ENCODE data around the gene CLDND2. TPM values are rescaled to one million over a fixed set of nuclear protein-coding genes. Genes with fewer than 3 reads are reported as not detected.

CLDND2 gene
- total and polyA plus RNA-seq, 10 of the 15 experiments (the other 5 are each of a cell fraction or from before 2014, with no cell fraction given) = 0.24 to 7.1 (median 1.8) TPM; not detected in 1

DNA sequence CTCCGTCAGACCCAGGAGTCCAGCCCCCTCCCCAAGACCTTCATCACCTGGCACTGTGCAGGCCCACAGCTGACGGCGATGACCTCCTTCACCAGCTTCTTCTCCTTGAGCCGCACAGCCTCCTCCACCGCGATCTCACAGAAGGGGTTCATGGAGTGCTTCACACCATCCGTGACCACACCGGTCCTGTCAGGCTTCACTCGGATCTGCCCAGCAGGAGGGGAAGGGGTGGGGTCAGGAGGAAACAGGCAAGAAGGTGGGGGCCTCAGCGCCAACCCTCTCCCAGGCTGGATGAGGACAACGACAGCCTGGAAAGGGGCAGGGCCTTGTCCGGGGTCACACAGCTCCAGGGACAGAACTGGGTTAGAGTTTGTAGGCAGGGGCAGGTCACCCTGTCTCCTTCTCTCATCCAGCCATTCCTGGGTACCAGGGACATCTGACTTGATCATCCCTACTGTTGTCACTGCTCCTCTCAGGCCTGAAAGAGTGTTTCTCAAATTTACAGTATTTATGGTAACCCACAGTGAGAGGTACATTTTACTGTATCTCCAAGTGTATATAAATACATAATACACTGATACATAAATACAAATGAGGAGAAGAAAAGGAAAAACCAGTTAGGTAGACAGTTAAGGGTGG, 14.6 kb downstream of the CLDND2 start (continued):
- TF ChIP-seq, protein P1, sequence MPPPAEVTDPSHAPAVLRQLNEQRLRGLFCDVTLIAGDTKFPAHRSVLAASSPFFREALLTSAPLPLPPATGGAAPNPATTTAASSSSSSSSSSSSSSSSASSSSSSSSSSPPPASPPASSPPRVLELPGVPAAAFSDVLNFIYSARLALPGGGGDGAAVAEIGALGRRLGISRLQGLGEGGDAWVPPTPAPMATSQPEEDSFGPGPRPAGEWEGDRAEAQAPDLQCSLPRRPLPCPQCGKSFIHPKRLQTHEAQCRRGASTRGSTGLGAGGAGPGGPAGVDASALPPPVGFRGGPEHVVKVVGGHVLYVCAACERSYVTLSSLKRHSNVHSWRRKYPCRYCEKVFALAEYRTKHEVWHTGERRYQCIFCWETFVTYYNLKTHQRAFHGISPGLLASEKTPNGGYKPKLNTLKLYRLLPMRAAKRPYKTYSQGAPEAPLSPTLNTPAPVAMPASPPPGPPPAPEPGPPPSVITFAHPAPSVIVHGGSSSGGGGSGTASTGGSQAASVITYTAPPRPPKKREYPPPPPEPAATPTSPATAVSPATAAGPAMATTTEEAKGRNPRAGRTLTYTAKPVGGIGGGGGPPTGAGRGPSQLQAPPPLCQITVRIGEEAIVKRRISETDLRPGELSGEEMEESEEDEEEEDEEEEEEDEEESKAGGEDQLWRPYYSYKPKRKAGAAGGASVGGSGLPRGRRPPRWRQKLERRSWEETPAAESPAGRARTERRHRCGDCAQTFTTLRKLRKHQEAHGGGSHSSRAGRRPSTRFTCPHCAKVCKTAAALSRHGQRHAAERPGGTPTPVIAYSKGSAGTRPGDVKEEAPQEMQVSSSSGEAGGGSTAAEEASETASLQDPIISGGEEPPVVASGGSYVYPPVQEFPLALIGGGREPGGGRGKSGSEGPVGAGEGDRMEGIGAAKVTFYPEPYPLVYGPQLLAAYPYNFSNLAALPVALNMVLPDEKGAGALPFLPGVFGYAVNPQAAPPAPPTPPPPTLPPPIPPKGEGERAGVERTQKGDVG (CRISPR knock-in tag; IDR thresholded peaks at IDR 0.05) = no peak
- TF ChIP-seq, protein P2, sequence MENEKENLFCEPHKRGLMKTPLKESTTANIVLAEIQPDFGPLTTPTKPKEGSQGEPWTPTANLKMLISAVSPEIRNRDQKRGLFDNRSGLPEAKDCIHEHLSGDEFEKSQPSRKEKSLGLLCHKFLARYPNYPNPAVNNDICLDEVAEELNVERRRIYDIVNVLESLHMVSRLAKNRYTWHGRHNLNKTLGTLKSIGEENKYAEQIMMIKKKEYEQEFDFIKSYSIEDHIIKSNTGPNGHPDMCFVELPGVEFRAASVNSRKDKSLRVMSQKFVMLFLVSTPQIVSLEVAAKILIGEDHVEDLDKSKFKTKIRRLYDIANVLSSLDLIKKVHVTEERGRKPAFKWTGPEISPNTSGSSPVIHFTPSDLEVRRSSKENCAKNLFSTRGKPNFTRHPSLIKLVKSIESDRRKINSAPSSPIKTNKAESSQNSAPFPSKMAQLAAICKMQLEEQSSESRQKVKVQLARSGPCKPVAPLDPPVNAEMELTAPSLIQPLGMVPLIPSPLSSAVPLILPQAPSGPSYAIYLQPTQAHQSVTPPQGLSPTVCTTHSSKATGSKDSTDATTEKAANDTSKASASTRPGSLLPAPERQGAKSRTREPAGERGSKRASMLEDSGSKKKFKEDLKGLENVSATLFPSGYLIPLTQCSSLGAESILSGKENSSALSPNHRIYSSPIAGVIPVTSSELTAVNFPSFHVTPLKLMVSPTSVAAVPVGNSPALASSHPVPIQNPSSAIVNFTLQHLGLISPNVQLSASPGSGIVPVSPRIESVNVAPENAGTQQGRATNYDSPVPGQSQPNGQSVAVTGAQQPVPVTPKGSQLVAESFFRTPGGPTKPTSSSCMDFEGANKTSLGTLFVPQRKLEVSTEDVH (IDR thresholded peaks at IDR 0.05; ENCODE audit: low read depth, partially characterized antibody) = no peak
- TF ChIP-seq BHLHE40 (IDR thresholded peaks at IDR 0.05; ENCODE audit: borderline replicate concordance in 1 of 2, low read depth in 2 of 2, low read length in 1 of 2) (no peak), GATAD2B (conservative IDR thresholded peaks at IDR 0.05; ENCODE audit: low read depth) (no peak), KLF5 (IDR thresholded peaks at IDR 0.05; ENCODE audit: partially characterized antibody) (no peak)
- TF ChIP-seq, protein P3, sequence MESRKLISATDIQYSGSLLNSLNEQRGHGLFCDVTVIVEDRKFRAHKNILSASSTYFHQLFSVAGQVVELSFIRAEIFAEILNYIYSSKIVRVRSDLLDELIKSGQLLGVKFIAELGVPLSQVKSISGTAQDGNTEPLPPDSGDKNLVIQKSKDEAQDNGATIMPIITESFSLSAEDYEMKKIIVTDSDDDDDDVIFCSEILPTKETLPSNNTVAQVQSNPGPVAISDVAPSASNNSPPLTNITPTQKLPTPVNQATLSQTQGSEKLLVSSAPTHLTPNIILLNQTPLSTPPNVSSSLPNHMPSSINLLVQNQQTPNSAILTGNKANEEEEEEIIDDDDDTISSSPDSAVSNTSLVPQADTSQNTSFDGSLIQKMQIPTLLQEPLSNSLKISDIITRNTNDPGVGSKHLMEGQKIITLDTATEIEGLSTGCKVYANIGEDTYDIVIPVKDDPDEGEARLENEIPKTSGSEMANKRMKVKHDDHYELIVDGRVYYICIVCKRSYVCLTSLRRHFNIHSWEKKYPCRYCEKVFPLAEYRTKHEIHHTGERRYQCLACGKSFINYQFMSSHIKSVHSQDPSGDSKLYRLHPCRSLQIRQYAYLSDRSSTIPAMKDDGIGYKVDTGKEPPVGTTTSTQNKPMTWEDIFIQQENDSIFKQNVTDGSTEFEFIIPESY (IDR thresholded peaks at IDR 0.05) = no peak
- TF ChIP-seq, protein P4, sequence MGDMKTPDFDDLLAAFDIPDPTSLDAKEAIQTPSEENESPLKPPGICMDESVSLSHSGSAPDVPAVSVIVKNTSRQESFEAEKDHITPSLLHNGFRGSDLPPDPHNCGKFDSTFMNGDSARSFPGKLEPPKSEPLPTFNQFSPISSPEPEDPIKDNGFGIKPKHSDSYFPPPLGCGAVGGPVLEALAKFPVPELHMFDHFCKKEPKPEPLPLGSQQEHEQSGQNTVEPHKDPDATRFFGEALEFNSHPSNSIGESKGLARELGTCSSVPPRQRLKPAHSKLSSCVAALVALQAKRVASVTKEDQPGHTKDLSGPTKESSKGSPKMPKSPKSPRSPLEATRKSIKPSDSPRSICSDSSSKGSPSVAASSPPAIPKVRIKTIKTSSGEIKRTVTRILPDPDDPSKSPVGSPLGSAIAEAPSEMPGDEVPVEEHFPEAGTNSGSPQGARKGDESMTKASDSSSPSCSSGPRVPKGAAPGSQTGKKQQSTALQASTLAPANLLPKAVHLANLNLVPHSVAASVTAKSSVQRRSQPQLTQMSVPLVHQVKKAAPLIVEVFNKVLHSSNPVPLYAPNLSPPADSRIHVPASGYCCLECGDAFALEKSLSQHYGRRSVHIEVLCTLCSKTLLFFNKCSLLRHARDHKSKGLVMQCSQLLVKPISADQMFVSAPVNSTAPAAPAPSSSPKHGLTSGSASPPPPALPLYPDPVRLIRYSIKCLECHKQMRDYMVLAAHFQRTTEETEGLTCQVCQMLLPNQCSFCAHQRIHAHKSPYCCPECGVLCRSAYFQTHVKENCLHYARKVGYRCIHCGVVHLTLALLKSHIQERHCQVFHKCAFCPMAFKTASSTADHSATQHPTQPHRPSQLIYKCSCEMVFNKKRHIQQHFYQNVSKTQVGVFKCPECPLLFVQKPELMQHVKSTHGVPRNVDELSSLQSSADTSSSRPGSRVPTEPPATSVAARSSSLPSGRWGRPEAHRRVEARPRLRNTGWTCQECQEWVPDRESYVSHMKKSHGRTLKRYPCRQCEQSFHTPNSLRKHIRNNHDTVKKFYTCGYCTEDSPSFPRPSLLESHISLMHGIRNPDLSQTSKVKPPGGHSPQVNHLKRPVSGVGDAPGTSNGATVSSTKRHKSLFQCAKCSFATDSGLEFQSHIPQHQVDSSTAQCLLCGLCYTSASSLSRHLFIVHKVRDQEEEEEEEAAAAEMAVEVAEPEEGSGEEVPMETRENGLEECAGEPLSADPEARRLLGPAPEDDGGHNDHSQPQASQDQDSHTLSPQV (IDR thresholded peaks at IDR 0.05) = no peak
